K562 (cell line): ENCODE data around the gene MAP1S. TPM values are rescaled to one million over a fixed set of nuclear protein-coding genes. Genes with fewer than 3 reads are reported as not detected.

Experiments used
- PRDM10 ChIP-seq: fragments of 450-650 bp; IDR thresholded peaks from 2 replicates; pipeline ENCODE4 v1.6.1; 2018; ENCODE audit not compliant: partially characterized antibody
- ZC3H11A ChIP-seq: IDR thresholded peaks from 2 replicates; pipeline ENCODE4 v1.6.1; 2012; ENCODE audit warnings: low read depth, low read length, improper control_type of control experiment
- polyA plus RNA-seq, 8 experiments: library from polyadenylated mRNA; depleted of rRNA in 4 of 8; stranded (reverse) in 5 of 8; unstranded in 3 of 8; fragments of >200 nt; fragmentation: Nextera tagmentation in 2 of 8; fragmentation: Illumina TruSeq in 1 of 8; extraction: Ambion mirVana in 2 of 8; extraction: Trizol in 1 of 8; gene quantifications; 2 replicates each; pipeline versions ENCODE4 v1.2.1 to v1.2.3, GENCODE V29; 2011 to 2014; ENCODE audit warnings: inconsistent platforms in 1 of 8, missing spikeins in 1 of 8
- total RNA-seq, 7 experiments: library from RNA; depleted of rRNA in 6 of 7; stranded (reverse); fragments of >200 nt in 6 of 7; fragmentation: Illumina TruSeq in 2 of 7; extraction: Trizol in 2 of 7; gene quantifications; 2 replicates each; pipeline versions ENCODE4 v1.2.1 to v1.2.3, GENCODE V29; 2011 to 2021; ENCODE audit warnings: low replicate concordance in 1 of 7

MAP1S gene
- total and polyA plus RNA-seq, 9 of the 15 experiments (the other 6 are each of a cell fraction or from before 2014, with no cell fraction given): 2.0 to 81.0 (median 9.5) TPM

GRCh38 chr19:17778251-17778967, 59.1 kb downstream of the MAP1S start (continued):
- peak; percentile 63 for TF ChIP-seq PRDM10
- TF ChIP-seq ZC3H11A: no peak
- TF ChIP-seq, all 486 proteins: peak for 23
